Stomach (tissue), 9 donors: Measurements from ENCODE around the gene UBALD1. TPM values are rescaled to one million over a fixed set of nuclear protein-coding genes. Genes with fewer than 3 reads are reported as not detected.

ENCODE experiments used
- DNase-seq, 2 donors: peaks; one replicate each; pipeline versions ENCODE4 v3.0.0 to v3.0.0-alpha.2; 2013 to 2019
- H3K27ac ChIP-seq, 5 donors: fragments of 200-600 bp in 4 of 5; sonication (generic) in 4 of 5; one replicate each; pipeline ENCODE4 v1.5.1; 2013 to 2019; ENCODE audit warnings: mild to moderate bottlenecking in 1 of 5, moderate library complexity in 1 of 5
- H3K27me3 ChIP-seq, 3 donors: fragments of 200-600 bp; sonication (generic); one replicate each; pipeline ENCODE4 v1.5.1; 2017 to 2019; ENCODE audit warnings: mixed run types in 1 of 3
- H3K36me3 ChIP-seq, 4 donors: fragments of 200-600 bp; sonication (generic); 1 replicate in 3 of 4; 2 replicates in 1 of 4; pipeline ENCODE4 v1.5.1; 2016 to 2019
- H3K4me1 ChIP-seq, 4 donors: fragments of 200-600 bp; sonication (generic); one replicate each; pipeline ENCODE4 v1.5.1; 2016 to 2019
- H3K4me3 ChIP-seq, 4 donors: fragments of 200-600 bp; sonication (generic) in 3 of 4; one replicate each; pipeline ENCODE4 v1.5.1; 2016 to 2019; ENCODE audit warnings: mild to moderate bottlenecking in 1 of 4
- H3K9me3 ChIP-seq, 4 donors: fragments of 200-600 bp; sonication (generic); one replicate each; pipeline ENCODE4 v1.5.1; 2016 to 2019
- EP300 ChIP-seq: sonication (generic); formaldehyde crosslinking; IDR thresholded peaks from one replicate; pipeline ENCODE4 v1.6.1; 2017; ENCODE audit warnings: antibody characterized with exemption
- POLR2A ChIP-seq, 4 donors: fragments of 450-650 bp; IDR thresholded peaks; one replicate each; pipeline ENCODE4 v1.6.1; 2016; ENCODE audit warnings: antibody characterized with exemption in 4 of 4, control low read depth in 2 of 4, mild to moderate bottlenecking in 1 of 4, moderate library complexity in 1 of 4
- POLR2AphosphoS5 ChIP-seq, 3 donors: sonication (generic); formaldehyde crosslinking; IDR thresholded peaks; one replicate each; pipeline ENCODE4 v1.6.1; 2016; ENCODE audit warnings: antibody characterized with exemption in 3 of 3
- WGBS, 5 donors: extraction: QIAGEN DNeasy Blood & Tissue Kit in 3 of 5; methylation state at CpG; one replicate each; pipeline versions ENCODE4 v1.1.5 to v1.1.7; 2013 to 2018; 5-methylcytosine and 5-hydroxymethylcytosine counted together
- intact Hi-C: fragments of 100-400 bp; cut with DNase I; formaldehyde crosslinking; loops from one replicate; pipeline ENCODE4 v1.15.1; 2023; ENCODE audit warnings: low total_unique reads
- polyA plus RNA-seq, 3 donors: library from polyadenylated mRNA; stranded (reverse); fragments of 200-250 nt; gene quantifications; one replicate each; pipeline ENCODE4 v1.2.3, GENCODE V29; 2013
- total RNA-seq, 5 donors: library from RNA; depleted of rRNA; stranded (reverse); fragments of >200 nt; gene quantifications; one replicate each; pipeline versions ENCODE4 v1.1.0 to v1.2.3, GENCODE V29; 2014 to 2016
- TF ChIP-seq, protein P1 (sequence below), 7 experiments: fragments of 450-650 bp in 4 of 7; fragments of 200-600 bp in 3 of 7; sonication (generic) in 3 of 7; IDR thresholded peaks; one replicate each; pipeline ENCODE4 v1.5.1; 2016 to 2019; ENCODE audit warnings: antibody characterized with exemption in 7 of 7, control low read depth in 2 of 7, mild to moderate bottlenecking in 1 of 7
- donor health status: healthy with polysubstance abuse.
- donor health status: Bipolar disorder and iron deficiency.
- donor health status: healthy.

Gene UBALD1
- total and polyA plus RNA-seq, 8 donors, result 0.58 to 77.2 (median 24.1) TPM

DNA sequence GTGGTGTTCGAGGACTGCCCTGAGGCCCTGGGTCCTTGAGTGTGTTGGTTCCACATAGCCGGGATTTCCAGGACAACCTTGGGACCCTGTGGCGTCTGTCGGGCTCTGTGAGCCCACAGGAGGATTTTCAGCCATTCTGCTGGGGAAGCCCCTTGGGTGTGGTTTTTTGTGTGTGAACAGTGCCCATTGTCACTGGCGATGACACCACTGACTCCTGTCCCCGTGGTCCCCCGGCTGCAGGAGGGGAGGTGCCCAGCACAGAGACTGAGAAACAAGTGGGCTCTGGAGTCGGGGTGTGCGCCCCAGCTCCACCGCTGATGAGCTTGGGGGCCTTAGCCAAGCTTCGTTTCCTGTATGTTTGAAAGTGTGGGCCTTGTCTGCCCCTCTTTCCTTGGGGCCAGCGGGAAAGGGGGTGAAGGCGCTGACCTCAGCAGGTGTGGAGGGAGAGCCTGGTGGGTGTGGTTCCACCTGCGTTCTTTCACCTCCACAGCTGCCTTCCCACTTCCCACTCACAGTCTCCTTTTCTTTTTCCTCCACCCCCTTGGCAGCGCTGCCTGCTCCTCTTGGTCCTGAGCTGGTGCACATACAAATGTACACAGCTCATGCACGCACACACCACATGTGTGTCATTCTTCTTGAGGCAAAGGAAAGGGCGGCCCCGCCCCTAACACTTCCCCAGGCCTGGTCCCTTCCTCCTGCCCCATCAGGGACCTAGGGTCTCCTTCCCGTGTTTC lies 26.1 kb upstream of the UBALD1 start:
- DNase-seq, result peak; percentile 72 to 76
- intact Hi-C loops, result no loop called here
- Histone ChIP-seq H3K4me3 (no peak overlapping the region), H3K27me3 (no peaks in the 10 kb centered on the region), H3K27ac (peak overlapping the region; percentile 33 to 64 (median 54)), H3K36me3 (peaks cover 0 to 49% (median 19%) of the 10 kb centered on the region in 4 donors), H3K9me3 (no peaks in the 10 kb centered on the region), H3K4me1 (peaks cover 20 to 60% (median 37%) of the 10 kb centered on the region in 4 donors)
- WGBS, 5 donors, result 37 to 55% (median 43%) methylated on average over 16 to 19 of the region's 19 CpGs
- TF ChIP-seq EP300, result no peak
- TF ChIP-seq POLR2AphosphoS5 (IDR thresholded peaks at IDR 0.05), result peak in 1 of 3 donors; percentile 57

DNA sequence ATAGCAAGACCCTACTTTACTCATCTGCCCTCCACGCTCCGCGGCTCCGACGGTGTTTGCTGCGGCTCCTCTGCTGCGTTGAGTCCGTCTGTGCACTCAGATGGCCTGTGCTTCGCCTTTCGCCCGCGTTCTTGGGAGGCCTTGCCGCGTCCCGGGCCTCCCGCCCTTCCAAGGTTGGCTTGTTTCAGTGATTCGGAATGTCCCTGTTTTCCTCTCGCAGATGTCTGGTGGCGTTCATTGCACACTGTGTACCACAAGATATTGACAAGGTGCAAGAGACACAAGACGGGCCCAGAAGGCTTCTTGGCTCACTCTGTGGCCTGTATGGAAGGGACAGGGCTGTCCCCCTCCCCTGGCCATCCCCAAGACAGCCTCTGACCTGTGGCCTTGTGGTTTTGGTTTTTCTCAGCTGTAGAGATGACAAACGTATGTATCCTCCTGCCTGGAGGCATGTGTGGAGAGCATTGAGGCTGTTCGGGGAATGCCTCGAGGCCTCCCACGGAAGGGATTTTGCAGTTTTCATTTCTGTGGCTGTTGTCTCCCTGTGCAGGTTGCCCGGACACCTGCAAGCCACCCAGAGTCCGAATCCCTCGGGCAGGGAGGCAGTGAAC lies 25.3 kb upstream of the UBALD1 start:
- Histone ChIP-seq H3K9me3 (no peaks in the 10 kb centered on the region), H3K4me3 (no peak overlapping the region), H3K36me3 (peaks cover 2 to 47% (median 22%) of the 10 kb centered on the region in 4 donors), H3K27ac (peak overlapping the region; percentile 33 to 64 (median 54)), H3K4me1 (peaks cover 20 to 58% (median 40%) of the 10 kb centered on the region in 4 donors), H3K27me3 (no peaks in the 10 kb centered on the region)
- TF ChIP-seq, protein P1, sequence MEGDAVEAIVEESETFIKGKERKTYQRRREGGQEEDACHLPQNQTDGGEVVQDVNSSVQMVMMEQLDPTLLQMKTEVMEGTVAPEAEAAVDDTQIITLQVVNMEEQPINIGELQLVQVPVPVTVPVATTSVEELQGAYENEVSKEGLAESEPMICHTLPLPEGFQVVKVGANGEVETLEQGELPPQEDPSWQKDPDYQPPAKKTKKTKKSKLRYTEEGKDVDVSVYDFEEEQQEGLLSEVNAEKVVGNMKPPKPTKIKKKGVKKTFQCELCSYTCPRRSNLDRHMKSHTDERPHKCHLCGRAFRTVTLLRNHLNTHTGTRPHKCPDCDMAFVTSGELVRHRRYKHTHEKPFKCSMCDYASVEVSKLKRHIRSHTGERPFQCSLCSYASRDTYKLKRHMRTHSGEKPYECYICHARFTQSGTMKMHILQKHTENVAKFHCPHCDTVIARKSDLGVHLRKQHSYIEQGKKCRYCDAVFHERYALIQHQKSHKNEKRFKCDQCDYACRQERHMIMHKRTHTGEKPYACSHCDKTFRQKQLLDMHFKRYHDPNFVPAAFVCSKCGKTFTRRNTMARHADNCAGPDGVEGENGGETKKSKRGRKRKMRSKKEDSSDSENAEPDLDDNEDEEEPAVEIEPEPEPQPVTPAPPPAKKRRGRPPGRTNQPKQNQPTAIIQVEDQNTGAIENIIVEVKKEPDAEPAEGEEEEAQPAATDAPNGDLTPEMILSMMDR (IDR thresholded peaks at IDR 0.05), result no peak
- TF ChIP-seq POLR2A (IDR thresholded peaks at IDR 0.05) (no peak), EP300 (no peak), POLR2AphosphoS5 (IDR thresholded peaks at IDR 0.05) (no peak)
- intact Hi-C loops, result no loop called here
- 74 to 85% (median 83%) methylated on average over 27 of the region's 27 CpGs for WGBS, 5 donors
- no peak for DNase-seq

DNA sequence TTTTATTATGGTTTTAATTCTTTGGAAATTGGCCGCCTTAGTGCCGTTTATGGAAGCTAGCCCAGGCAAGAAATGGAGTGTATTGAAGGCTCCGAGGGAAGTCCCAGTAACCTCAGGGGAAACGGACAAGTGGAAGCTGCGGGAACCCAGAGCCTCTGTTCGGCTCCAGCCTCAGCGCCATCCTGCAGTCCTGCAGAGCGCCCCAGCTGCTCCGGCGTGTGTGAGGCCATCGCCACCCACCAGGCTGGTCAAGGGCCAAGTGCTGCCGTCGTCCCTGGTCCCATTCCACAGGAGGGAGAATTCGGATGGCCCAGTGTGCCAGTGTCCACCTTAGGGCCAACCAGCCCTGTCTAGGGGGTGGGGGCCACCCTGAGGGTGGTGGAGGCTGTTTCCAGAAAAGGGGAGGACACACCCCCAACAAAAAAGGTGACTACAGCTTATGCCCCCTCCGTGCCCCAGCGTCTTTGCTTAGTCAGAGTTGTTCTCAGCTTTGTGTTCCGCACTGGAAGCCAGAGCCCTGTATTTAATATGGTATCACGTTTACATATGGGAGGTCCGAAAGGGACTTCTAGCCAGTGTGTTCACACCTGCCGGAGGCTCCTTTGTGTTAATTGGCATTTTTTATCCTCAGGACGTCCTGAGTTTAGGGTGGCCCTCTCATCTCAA lies 22.9 kb upstream of the UBALD1 start:
- H3K27me3 ChIP-seq, result no peaks in the 10 kb centered on the region
- peaks cover 28 to 80% (median 53%) of the 10 kb centered on the region in 4 donors for H3K4me1 ChIP-seq
- intact Hi-C loops, result no loop called here
- H3K4me3 ChIP-seq, result no peak overlapping the region
- TF ChIP-seq POLR2AphosphoS5 (IDR thresholded peaks at IDR 0.05) (no peak), EP300 (no peak)
- peaks cover 10 to 49% (median 31%) of the 10 kb centered on the region in 4 donors for H3K36me3 ChIP-seq
- no peaks in the 10 kb centered on the region for H3K9me3 ChIP-seq
- WGBS, 5 donors, result 78 to 83% (median 81%) methylated on average over 20 to 21 of the region's 21 CpGs
- H3K27ac ChIP-seq, result no peak overlapping the region
- DNase-seq, result no peak

DNA sequence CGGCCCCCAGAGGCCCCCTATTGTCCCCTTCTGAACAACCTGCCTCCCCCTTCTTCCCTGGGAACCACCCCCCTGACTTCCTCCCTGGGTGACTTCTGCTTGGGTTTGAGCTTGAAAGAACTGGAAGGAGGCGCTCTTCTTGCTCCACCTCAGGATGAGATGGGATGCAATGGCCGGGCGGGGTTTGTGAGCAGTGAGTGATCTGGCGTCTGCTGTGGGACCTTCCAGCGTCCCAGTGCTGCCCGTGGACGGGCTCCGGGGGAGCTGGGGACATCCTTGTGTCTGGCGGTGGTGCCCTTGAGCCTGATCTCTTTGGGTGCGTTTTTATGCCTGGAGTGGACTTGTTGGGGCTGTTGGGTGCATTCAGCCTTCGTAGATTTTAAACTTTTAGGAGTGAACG lies 21.5 kb upstream of the UBALD1 start:
- WGBS, 5 donors, result 88 to 93% (median 89%) methylated on average over 11 to 13 of the region's 13 CpGs
- peaks cover 10 to 49% (median 34%) of the 10 kb centered on the region in 4 donors for H3K36me3 ChIP-seq
- DNase-seq, result no peak
- intact Hi-C loops, result no loop called here
- peaks cover 0 to 3% (median 0%) of the 10 kb centered on the region in 4 donors for H3K9me3 ChIP-seq
- H3K27ac ChIP-seq, result no peak overlapping the region
- H3K4me3 ChIP-seq, result no peak overlapping the region
- peaks cover 29 to 80% (median 52%) of the 10 kb centered on the region in 4 donors for H3K4me1 ChIP-seq
- no peaks in the 10 kb centered on the region for H3K27me3 ChIP-seq
- TF ChIP-seq, protein P1 (IDR thresholded peaks at IDR 0.05), result no peak
- TF ChIP-seq POLR2AphosphoS5 (IDR thresholded peaks at IDR 0.05) (no peak), POLR2A (IDR thresholded peaks at IDR 0.05) (no peak), EP300 (no peak)

DNA sequence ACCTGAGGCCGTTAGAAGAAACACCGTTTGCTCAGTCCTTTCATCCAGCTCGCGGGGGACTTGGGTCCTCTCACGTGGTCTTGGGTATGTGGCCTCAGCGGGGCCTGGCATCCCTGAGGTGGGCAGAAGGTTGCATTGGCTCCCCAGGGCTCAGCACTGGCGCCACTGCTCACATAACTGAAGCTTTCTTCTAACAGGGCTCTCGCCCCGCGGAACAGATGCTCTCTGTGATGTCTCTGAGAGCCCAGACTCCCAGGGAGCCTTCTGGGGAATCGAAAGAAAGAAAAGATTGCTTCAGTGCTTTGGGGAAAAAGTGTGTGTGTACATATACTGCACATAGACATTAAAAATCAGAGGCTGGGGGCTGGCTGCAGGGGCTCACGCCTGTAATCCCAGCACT lies 20.1 kb upstream of the UBALD1 start:
- H3K4me1 ChIP-seq, result peaks cover 16 to 73% (median 38%) of the 10 kb centered on the region in 4 donors
- no peak for TF ChIP-seq POLR2AphosphoS5 (IDR thresholded peaks at IDR 0.05)

More for the DNA sequence above, 20.1 kb upstream of the UBALD1 start:
- Histone ChIP-seq H3K9me3 (peaks cover 0 to 3% (median 0%) of the 10 kb centered on the region in 4 donors), H3K27me3 (no peaks in the 10 kb centered on the region), H3K27ac (no peak overlapping the region), H3K36me3 (peaks cover 10 to 42% (median 34%) of the 10 kb centered on the region in 4 donors), H3K4me3 (no peak overlapping the region)
- no peak for DNase-seq
- intact Hi-C loops, result no loop called here
- WGBS, 5 donors, result 81 to 91% (median 87%) methylated on average over 12 of the region's 12 CpGs
